Measurements from ENCODE around the gene SCAPER.

DNA sequence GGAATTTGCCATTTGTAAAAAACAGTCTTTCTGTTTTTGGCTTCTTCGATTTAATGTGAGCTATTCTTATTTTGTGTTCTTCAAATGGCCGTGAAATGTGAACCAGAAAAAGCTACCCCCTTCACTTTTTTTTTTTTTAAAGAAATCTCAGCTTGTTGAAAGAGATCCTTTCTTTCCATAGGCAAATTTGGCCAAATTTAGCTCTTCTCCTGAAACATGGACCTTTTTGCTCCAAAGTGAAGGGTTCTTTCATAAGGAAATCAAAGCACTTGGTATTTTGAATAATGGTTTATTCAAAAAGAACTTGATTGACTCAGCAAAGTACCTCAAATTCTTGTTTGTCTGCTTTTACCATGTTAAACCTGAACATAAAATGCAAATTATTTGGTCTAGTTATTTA lies 36.5 kb upstream of the SCAPER start:
- TF ChIP-seq, protein P1, sequence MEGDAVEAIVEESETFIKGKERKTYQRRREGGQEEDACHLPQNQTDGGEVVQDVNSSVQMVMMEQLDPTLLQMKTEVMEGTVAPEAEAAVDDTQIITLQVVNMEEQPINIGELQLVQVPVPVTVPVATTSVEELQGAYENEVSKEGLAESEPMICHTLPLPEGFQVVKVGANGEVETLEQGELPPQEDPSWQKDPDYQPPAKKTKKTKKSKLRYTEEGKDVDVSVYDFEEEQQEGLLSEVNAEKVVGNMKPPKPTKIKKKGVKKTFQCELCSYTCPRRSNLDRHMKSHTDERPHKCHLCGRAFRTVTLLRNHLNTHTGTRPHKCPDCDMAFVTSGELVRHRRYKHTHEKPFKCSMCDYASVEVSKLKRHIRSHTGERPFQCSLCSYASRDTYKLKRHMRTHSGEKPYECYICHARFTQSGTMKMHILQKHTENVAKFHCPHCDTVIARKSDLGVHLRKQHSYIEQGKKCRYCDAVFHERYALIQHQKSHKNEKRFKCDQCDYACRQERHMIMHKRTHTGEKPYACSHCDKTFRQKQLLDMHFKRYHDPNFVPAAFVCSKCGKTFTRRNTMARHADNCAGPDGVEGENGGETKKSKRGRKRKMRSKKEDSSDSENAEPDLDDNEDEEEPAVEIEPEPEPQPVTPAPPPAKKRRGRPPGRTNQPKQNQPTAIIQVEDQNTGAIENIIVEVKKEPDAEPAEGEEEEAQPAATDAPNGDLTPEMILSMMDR (IDR thresholded peaks at IDR 0.05): no peak
- no peak for TF ChIP-seq POLR2AphosphoS5 (IDR thresholded peaks at IDR 0.05)
- TF ChIP-seq POLR2A (IDR thresholded peaks at IDR 0.05; ENCODE audit: low read depth): no peak

Data from esophagus muscularis mucosa (tissue), 3 donors.